Calu3 (cell line): ENCODE measurements around the gene ENHO. TPM values are rescaled to one million over a fixed set of nuclear protein-coding genes. Genes with fewer than 3 reads are reported as not detected.

ENCODE experiments used
- BruUV-seq: library from RNA; stranded (reverse); fragments of 400-500 nt; replicated peaks from 2 replicates; lab custom pipeline; 2021; lab: Mats Ljungman, UMichigan
- CTCF ChIA-PET: fragments of 300-600 bp; sonication (Branson Sonifier 250); formaldehyde crosslinking; loops from one replicate; lab custom pipeline; 2022; ENCODE audit warnings: antibody characterized with exemption; lab: Charles Lee
- DNase-seq: peaks from one replicate; pipeline ENCODE4 v3.0.0; 2022
- H3K27ac Mint-ChIP-seq: one replicate; pipeline ENCODE4 v1.8.0; 2022; ENCODE audit warnings: mixed read lengths; ENCODE audit not compliant: unreplicated experiment
- H3K27me3 Mint-ChIP-seq: one replicate; pipeline ENCODE4 v1.8.0; 2022; ENCODE audit warnings: mixed read lengths; ENCODE audit not compliant: unreplicated experiment
- H3K36me3 Mint-ChIP-seq: one replicate; pipeline ENCODE4 v1.8.0; 2022; ENCODE audit warnings: mild to moderate bottlenecking, moderate library complexity, mixed read lengths; ENCODE audit not compliant: insufficient read depth, unreplicated experiment
- H3K4me1 Mint-ChIP-seq: one replicate; pipeline ENCODE4 v1.8.0; 2022; ENCODE audit warnings: mild to moderate bottlenecking, low read depth, mixed read lengths; ENCODE audit not compliant: unreplicated experiment
- H3K4me3 Mint-ChIP-seq: one replicate; pipeline ENCODE4 v1.8.0; 2022; ENCODE audit warnings: mild to moderate bottlenecking, low read depth, moderate library complexity, mixed read lengths; ENCODE audit not compliant: unreplicated experiment
- H3K9me3 Mint-ChIP-seq: one replicate; pipeline ENCODE4 v1.8.0; 2022; ENCODE audit warnings: low read depth, mixed read lengths; ENCODE audit not compliant: unreplicated experiment
- CTCF ChIP-seq: fragments of 200-600 bp; IDR thresholded peaks from one replicate; pipeline ENCODE4 v1.8.0; 2022; ENCODE audit warnings: antibody characterized with exemption; ENCODE audit not compliant: unreplicated experiment
- intact Hi-C: fragments of 100-400 bp; cut with micrococcal nuclease; formaldehyde crosslinking; loops from one replicate; pipeline ENCODE4 v1.10.0; 2022; ENCODE audit not compliant: unreplicated experiment
- total RNA-seq: library from RNA; stranded (reverse); gene quantifications from 2 replicates; pipeline ENCODE4 v1.2.3, GENCODE V29; 2022

The ENHO gene
- total RNA-seq, 1 experiment from 2014 or later = not detected

GRCh38 chr9:34510497-34511468 is 12.0 kb downstream of the ENHO start:
- no peaks in the 10 kb centered on the region for H3K36me3 Mint-ChIP-seq
- CTCF ChIA-PET = no interaction called here
- H3K27me3 Mint-ChIP-seq = peaks cover 79% of the 10 kb centered on the region
- no peaks in the 10 kb centered on the region for H3K9me3 Mint-ChIP-seq
- no peaks in the 10 kb centered on the region for H3K4me1 Mint-ChIP-seq
- intact Hi-C loops = no loop called here
- H3K27ac Mint-ChIP-seq = no peak overlapping the region
- DNase-seq = no peak
- no peak for TF ChIP-seq CTCF
- no peak overlapping the region for H3K4me3 Mint-ChIP-seq
- no TSS peak for BruUV-seq

GRCh38 chr9:34508951-34509350 is 13.8 kb downstream of the ENHO start:
- Mint-ChIP-seq H3K4me1 (no peaks in the 10 kb centered on the region), H3K4me3 (no peak overlapping the region), H3K9me3 (no peaks in the 10 kb centered on the region), H3K36me3 (no peaks in the 10 kb centered on the region), H3K27ac (no peak overlapping the region), H3K27me3 (peaks cover 81% of the 10 kb centered on the region)
- CTCF ChIA-PET = no interaction called here
- no TSS peak for BruUV-seq
- no peak for TF ChIP-seq CTCF
- intact Hi-C loops = no loop called here
- no peak for DNase-seq

GRCh38 chr9:34508463-34508862 is 14.3 kb downstream of the ENHO start:
- H3K27me3 Mint-ChIP-seq = peaks cover 86% of the 10 kb centered on the region
- BruUV-seq = no TSS peak

GRCh38 chr9:34507966-34508365 is 14.8 kb downstream of the ENHO start:
- no peak for DNase-seq
- no peak overlapping the region for H3K4me3 Mint-ChIP-seq
- CTCF ChIA-PET = no interaction called here
- no TSS peak for BruUV-seq
- H3K36me3 Mint-ChIP-seq = no peaks in the 10 kb centered on the region
- no peaks in the 10 kb centered on the region for H3K9me3 Mint-ChIP-seq
- no peak overlapping the region for H3K27ac Mint-ChIP-seq
- peaks cover 91% of the 10 kb centered on the region for H3K27me3 Mint-ChIP-seq
- TF ChIP-seq CTCF = no peak
- intact Hi-C loops = no loop called here
- H3K4me1 Mint-ChIP-seq = no peaks in the 10 kb centered on the region

More at GRCh38 chr9:34508463-34508862, 14.3 kb downstream of the ENHO start:
- Mint-ChIP-seq H3K36me3 (no peaks in the 10 kb centered on the region), H3K27ac (no peak overlapping the region), H3K4me3 (no peak overlapping the region), H3K4me1 (no peaks in the 10 kb centered on the region), H3K9me3 (no peaks in the 10 kb centered on the region)
- CTCF ChIA-PET = no interaction called here
- no peak for TF ChIP-seq CTCF
- intact Hi-C loops = no loop called here
- no peak for DNase-seq
